ENCODE results near the gene ASS1. TPM values are rescaled to one million over a fixed set of nuclear protein-coding genes. Genes with fewer than 3 reads are reported as not detected.

The ASS1 gene
- total RNA-seq, 3 donors from 2014 or later (not counting 1 experiment from before 2014, with no cell fraction given) = 1.3 TPM; not detected in 2

DNA sequence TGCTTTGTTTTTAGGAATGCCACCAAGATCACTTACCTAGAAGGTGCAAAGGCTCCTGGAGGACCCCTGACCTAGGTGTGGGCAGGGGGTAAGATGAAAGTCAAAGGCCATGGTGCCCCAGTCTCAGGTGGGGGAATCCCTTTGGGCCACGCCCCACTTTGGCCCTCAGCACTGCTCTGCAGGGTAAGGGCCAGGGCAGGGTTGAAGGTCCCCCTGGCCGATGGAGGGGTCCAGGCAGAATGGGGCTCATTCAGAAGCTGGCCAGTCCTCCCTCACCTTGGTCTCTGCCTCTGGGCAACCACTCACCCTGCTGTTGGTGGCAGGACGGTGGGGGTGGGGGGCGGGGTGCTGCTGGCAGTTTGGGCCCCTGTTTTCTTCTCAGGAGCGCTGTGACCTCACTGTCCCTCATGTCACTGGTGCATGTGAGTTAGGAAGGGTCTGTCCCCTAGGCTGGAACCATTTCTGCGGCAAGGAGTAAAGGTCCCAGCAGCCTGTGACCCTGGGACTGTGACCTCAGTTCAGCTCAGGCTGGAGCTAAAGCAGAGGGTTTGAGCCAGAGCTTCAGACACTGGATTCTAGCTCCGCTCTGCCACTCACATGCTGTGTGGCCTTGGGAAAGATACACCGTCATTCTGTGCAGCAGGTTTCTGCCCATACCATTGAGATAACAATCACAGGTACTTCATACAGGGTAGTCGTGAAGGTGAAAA lies 1.9 kb upstream of the ASS1 start:
- Histone ChIP-seq H3K4me3 (ENCODE audit: low read length) (no peak overlapping the region), H3K9me3 (ENCODE audit: control insufficient read depth, insufficient read depth, low read length) (peaks cover 4% of the 10 kb centered on the region), H3K27ac (ENCODE audit: low read length) (no peak overlapping the region), H3K4me1 (ENCODE audit: control insufficient read depth, insufficient read depth, low read length) (peaks cover 12% of the 10 kb centered on the region), H3K36me3 (ENCODE audit: control insufficient read depth, insufficient read depth, low read length) (no peaks in the 10 kb centered on the region), H3K27me3 (ENCODE audit: control insufficient read depth, insufficient read depth, low read length) (peaks cover 5% of the 10 kb centered on the region)
- peaks cover 8 to 24% of the 10 kb centered on the region in 2 donors for H3K27me3 Mint-ChIP-seq (ENCODE audit: low read depth in 2 of 2)
- intact Hi-C loops (cut with micrococcal nuclease) = no loop called here
- no peaks in the 10 kb centered on the region for H3K9me3 Mint-ChIP-seq
- TF ChIP-seq, protein P1, sequence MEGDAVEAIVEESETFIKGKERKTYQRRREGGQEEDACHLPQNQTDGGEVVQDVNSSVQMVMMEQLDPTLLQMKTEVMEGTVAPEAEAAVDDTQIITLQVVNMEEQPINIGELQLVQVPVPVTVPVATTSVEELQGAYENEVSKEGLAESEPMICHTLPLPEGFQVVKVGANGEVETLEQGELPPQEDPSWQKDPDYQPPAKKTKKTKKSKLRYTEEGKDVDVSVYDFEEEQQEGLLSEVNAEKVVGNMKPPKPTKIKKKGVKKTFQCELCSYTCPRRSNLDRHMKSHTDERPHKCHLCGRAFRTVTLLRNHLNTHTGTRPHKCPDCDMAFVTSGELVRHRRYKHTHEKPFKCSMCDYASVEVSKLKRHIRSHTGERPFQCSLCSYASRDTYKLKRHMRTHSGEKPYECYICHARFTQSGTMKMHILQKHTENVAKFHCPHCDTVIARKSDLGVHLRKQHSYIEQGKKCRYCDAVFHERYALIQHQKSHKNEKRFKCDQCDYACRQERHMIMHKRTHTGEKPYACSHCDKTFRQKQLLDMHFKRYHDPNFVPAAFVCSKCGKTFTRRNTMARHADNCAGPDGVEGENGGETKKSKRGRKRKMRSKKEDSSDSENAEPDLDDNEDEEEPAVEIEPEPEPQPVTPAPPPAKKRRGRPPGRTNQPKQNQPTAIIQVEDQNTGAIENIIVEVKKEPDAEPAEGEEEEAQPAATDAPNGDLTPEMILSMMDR (IDR thresholded peaks at IDR 0.05) = no peak
- H3K27ac Mint-ChIP-seq = no peak overlapping the region
- no peak overlapping the region for H3K4me3 Mint-ChIP-seq
- no peak for DNase-seq
- 97% methylated on average over 7 of the region's 9 CpGs for WGBS (ENCODE audit: insufficient coverage)
- H3K36me3 Mint-ChIP-seq = peaks cover 7% of the 10 kb centered on the region
- no peaks in the 10 kb centered on the region for H3K4me1 Mint-ChIP-seq
- no peak for ATAC-seq

DNA sequence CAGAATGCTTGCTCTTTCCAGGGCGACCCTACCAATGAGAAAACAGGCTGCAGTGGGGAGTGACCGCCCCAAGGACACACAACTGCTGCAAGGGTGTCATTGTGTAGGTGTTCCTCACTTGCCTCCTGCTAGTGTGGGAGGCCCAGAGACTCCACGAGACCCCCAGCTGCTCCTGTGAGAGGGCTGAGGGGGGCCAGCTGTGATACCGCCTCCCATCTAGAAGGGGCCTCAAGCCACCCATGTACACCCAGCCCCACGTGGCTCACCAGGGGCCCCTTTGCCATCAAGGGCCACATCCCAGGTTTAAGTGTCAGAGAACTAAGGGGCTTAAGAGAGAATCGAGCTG lies 1.3 kb upstream of the ASS1 start:
- 87% methylated on average over 6 of the region's 6 CpGs for WGBS (ENCODE audit: insufficient coverage)
- Mint-ChIP-seq H3K4me1 (no peaks in the 10 kb centered on the region), H3K27ac (no peak overlapping the region), H3K36me3 (peaks cover 7% of the 10 kb centered on the region), H3K27me3 (ENCODE audit: low read depth in 2 of 2) (peaks cover 8 to 27% of the 10 kb centered on the region in 2 donors), H3K9me3 (no peaks in the 10 kb centered on the region), H3K4me3 (no peak overlapping the region)
- TF ChIP-seq, protein P1 (IDR thresholded peaks at IDR 0.05) = no peak
- no peak overlapping the region for H3K4me3 ChIP-seq (ENCODE audit: low read length)
- H3K27me3 ChIP-seq (ENCODE audit: control insufficient read depth, insufficient read depth, low read length) = peaks cover 5% of the 10 kb centered on the region
- peaks cover 4% of the 10 kb centered on the region for H3K9me3 ChIP-seq (ENCODE audit: control insufficient read depth, insufficient read depth, low read length)
- no peaks in the 10 kb centered on the region for H3K36me3 ChIP-seq (ENCODE audit: control insufficient read depth, insufficient read depth, low read length)
- no peak for DNase-seq
- H3K27ac ChIP-seq (ENCODE audit: low read length) = no peak overlapping the region
- intact Hi-C loops (cut with micrococcal nuclease) = no loop called here
- ATAC-seq = no peak
- peaks cover 13% of the 10 kb centered on the region for H3K4me1 ChIP-seq (ENCODE audit: control insufficient read depth, insufficient read depth, low read length)

DNA sequence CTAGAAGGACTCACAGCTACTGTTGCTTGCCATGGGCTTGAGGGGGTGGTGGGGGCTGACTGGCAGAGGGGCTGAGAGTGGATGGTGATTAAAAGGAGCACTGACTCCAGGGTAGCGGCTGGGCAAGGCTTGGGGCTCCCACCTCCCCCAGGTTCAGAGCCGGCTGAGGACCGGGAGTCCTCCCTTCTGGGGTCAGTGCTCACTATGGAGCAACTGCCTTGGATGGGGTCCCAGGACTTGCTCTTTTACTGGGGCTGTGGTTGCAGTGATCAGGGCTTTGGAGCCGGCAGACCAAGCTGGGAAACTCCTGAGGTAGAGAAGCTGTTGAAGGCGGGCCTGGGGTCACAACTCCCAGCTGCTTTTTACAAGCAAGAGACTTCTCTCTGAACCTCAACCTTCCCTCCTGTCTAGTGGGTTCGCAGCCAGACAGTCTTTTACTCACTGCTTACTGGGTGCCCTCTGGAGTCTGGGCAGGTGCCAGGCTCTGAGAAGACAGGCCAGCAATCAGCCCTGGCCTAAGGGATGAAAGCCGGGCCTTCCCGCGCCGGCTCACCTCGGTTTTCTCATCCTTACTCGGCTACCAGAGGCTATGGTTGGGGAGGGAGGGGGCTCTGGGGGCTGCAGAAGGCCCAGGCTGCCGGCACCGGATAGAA lies 795 bp upstream of the ASS1 start:
- intact Hi-C loops (cut with micrococcal nuclease) = no loop called here
- Mint-ChIP-seq H3K36me3 (peaks cover 7% of the 10 kb centered on the region), H3K27ac (no peak overlapping the region), H3K4me3 (no peak overlapping the region), H3K27me3 (ENCODE audit: low read depth in 2 of 2) (peaks cover 8 to 24% of the 10 kb centered on the region in 2 donors), H3K9me3 (no peaks in the 10 kb centered on the region), H3K4me1 (no peaks in the 10 kb centered on the region)
- peaks cover 4% of the 10 kb centered on the region for H3K9me3 ChIP-seq (ENCODE audit: control insufficient read depth, insufficient read depth, low read length)
- H3K4me1 ChIP-seq (ENCODE audit: control insufficient read depth, insufficient read depth, low read length) = peaks cover 13% of the 10 kb centered on the region
- ATAC-seq = no peak
- TF ChIP-seq, protein P1 (IDR thresholded peaks at IDR 0.05) = no peak
- 55% methylated on average over 14 of the region's 14 CpGs for WGBS (ENCODE audit: insufficient coverage)
- no peak overlapping the region for H3K27ac ChIP-seq (ENCODE audit: low read length)
- no peak overlapping the region for H3K4me3 ChIP-seq (ENCODE audit: low read length)
- no peaks in the 10 kb centered on the region for H3K36me3 ChIP-seq (ENCODE audit: control insufficient read depth, insufficient read depth, low read length)
- H3K27me3 ChIP-seq (ENCODE audit: control insufficient read depth, insufficient read depth, low read length) = peaks cover 5% of the 10 kb centered on the region
- DNase-seq = no peak
